GM19099 (cell line): ENCODE measurements around the gene SECISBP2.
A peak's percentile ranks its signal among the peaks of the same experiment; 100 is the strongest.

Source experiments
- POLR2A ChIP-seq: IDR thresholded peaks from 3 replicates; pipeline ENCODE4 v1.6.1; 2011; ENCODE audit warnings: low read depth; ENCODE audit not compliant: insufficient read length; ENCODE audit errors: extremely low read depth

Gene SECISBP2

DNA sequence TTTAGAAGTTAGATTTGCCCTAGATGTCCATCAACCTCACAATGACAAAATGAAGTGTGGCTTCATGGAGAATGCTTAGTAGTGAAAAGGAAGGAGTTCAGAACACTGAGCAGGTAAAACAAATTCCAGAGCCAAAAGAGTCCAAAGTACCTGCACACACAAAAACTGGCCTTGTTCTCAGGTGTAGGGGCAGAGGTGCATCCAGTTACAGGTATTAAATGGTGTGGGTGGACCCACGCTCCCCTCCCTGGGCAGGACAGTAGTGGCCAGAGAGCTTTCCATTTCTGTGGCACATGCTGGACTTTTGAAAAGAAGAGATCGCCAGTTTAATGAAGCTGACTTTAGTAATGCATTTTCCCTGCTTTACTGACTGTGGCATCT lies 47.2 kb downstream of the SECISBP2 start:
- no peak for TF ChIP-seq POLR2A

DNA sequence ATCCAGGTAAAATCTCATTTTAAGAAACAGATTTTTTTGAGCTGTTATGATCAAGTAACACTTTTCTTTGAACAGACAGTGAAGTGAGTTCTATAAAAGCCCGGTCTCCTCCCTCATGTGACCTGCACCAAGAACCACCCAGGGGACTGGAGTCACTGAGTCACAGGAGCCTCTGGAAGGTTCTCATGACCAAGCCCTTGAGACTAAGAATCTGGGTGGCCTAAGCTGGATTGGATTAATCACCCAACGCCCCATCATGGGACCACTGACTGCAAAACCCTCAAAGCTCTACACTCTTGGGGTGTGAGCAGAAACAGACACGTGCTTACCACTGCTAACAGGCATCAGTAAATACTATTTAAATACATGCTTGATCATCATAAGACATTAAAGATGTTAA lies 48.4 kb downstream of the SECISBP2 start:
- no peak for TF ChIP-seq POLR2A

DNA sequence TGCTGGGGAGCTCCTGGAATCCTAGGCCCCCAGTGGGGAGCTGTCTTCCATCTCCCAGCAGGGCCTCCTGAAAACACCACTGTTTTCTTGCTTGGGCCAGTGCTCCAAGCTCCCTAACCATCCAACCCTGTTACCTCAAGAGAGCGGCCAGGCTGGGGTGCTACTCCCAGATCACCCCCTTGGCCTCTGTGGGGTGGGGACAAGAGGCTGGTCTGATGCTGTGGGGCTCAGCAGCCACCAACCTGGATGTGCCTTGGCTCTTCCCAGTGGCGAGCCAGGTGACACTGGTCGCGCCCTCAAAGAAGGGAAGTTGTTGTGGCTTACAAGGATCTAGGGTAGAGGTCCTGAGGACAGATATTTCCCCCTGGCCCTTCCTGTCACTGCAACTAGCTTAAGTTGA lies 49.0 kb downstream of the SECISBP2 start:
- no peak for TF ChIP-seq POLR2A

DNA sequence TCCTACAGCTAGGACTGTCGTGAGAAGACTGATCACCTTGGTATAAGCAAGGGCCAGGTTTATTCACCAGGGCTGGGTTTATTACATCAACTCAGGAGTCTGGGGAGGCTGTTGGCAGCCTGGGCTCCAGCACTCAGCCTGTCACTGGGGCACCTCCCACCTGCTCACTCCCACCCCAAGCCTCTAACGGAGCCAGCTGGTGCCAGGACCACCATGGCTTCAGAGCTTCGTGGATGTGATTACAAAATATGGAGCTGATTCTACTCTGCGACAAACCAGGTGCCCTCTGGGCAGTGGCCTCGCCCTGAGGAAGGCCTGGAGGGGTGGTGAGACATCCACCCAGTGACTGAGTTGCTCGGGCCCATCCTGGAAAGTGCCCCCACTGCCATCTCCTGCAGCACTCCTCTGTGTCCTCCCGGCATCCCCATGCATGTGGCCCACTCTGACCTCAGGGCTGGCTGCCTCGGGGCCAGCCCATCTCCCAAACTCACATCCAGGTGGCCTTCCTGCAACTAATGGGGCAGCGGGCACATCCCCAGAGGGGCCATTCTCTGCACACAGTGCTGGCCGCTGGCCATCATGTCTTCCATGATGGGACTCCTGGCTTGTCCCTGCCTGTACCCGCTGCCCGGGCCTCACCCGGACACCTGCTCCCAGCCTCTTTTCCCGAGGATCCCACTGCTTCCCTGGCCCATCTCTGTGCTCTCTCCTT lies 49.6 kb downstream of the SECISBP2 start:
- TF ChIP-seq POLR2A = no peak

DNA sequence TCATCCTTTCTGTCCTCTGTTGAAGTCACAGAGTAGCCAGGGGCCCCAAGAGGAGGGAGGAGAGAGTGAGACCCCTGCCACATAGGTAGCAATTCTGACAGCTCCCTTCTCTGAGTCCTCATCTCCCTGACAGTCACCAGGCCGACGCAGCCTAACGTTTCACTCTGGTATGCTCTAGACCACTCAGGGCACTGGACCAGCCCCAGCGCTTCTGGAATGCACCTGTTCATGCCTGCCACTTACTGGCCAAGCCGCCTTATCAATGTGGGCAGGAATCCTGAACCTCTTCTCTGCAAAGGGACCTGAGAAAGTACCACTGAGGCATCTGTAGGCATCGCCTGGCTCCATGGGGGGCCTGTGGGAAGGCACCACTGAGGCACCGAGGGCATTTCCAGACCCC lies 50.2 kb downstream of the SECISBP2 start:
- TF ChIP-seq POLR2A = no peak

DNA sequence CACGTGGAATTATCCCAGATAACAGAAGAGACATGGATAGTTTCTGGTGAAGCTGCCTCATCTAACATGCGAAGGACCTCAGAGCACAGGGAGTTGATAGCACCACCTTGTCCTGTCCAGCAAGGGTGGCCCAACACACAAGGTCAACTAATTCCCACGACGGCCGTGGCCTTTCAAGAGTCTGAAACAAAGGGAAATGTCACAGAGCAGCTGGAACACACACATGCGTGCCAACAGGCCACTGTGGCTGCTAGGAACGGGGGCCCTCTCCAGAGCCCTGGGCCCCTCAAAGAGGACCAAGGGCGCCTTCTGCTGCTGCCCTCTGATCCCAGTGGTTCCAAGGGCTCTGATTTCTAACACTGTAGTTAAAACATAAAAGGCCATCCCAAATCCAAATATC lies 50.7 kb downstream of the SECISBP2 start:
- TF ChIP-seq POLR2A = no peak

DNA sequence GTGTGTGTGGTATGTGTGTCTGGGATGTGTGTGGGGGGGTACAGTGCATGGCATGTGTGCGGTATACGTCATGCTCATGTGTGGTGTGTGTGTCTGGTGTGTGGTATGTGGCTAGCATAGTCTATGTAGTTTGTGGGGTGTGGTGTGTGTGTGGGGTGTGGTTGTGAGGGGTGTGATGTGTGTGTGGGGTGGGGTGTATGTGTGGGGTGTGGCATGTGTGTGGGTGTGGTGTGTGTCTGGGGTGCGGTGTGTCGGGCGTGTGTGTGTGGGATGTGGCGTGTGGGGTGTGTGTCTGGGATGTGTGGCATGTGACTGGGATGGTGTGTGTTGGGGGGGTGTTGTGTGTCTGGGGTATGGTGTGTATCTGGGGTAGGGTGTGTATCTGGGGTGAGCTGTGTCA lies 52.3 kb downstream of the SECISBP2 start:
- TF ChIP-seq POLR2A = no peak

DNA sequence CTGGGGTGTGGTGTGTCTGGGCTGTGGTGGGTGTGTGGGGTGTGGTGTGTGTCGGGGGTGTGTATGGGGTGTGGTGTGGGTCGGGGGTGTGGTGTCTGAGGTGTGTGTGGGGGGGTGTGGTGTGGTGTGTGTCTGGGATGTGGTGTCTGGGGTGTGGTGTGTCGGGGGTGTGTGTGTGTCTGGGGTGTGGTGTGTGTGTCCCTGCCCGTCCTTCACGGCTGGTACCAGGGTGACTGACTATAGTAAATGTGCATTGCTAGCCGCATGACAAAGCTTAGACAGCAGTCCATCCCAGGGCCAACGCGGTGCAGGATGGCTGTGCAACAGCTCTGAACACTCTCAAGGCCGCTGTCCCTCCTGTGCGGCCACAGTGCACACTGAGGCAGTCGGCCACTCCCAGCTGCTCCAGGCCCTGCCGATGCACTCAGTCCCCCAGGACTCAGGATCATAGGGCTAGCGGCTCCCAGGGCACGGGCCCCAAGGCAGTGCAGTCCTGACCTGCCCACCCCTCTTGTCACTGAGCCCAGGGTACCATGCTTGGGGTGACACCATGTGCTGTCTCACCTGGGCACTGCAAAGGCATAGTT lies 54.0 kb downstream of the SECISBP2 start:
- TF ChIP-seq POLR2A = no peak

DNA sequence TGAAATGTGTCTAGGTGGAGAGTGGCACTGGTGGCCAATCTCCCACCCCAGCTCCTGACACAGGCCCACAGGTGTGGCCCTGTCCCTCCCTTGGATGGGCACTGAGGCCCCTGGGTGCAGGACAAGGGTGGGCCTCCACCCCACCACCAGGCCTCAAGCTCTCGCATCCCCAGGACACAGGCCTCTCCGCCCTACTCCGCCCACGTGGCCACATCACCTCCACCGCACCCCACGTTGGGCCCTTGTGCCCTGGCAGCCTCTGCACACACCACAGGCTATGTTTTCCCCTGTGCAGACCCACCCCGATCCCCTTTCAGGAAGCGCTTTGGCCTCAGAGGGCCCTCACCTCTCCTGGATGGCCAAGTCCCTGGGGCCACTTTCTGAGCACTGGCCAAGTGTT lies 54.7 kb downstream of the SECISBP2 start:
- TF ChIP-seq POLR2A = no peak

DNA sequence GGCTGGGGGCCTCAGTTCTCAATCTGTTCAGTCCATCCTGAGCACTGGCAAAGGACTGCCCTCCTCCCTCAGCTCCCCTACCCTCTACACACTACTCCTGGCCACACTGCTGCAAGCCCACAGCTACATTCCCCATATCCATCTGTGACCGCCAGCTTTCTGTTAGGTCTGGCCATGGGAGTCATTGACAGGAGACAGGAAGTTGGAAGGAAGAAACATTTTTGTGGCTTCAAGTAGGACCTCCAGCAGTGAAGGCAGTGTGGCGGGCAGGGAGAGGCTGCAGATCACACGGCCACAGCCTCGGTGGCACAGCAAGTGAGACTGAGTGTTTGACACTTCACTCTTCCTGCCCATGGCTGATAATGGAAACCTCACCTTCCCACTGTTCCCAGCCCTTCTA lies 55.9 kb downstream of the SECISBP2 start:
- no peak for TF ChIP-seq POLR2A

DNA sequence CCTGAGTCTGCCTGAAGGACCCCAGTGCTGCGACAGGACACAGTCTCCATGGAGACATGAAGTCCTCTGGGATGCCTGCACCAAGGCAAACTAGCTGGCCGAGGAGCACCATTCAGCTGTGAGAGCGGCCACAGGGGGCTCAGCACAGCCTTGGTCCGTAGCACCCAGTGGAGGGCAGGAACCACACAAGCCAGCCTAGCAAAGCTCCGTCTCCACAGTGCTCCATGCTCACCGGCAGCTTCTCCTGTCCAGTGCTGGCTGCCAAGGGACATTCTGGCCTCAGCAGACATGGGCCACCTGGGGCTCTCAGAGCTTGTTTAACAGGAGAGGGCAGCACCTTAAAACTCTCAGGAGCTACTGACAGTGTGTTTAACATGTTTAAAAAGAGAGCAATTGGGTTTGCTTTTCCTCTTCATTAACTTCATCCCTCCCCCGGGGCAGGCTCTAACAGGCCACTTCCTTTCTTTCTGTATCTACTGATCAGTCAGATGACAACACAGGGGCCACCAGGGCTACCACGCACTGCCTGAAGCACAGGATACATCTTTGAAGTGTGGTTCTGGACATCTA lies 57.0 kb downstream of the SECISBP2 start:
- TF ChIP-seq POLR2A = no peak

DNA sequence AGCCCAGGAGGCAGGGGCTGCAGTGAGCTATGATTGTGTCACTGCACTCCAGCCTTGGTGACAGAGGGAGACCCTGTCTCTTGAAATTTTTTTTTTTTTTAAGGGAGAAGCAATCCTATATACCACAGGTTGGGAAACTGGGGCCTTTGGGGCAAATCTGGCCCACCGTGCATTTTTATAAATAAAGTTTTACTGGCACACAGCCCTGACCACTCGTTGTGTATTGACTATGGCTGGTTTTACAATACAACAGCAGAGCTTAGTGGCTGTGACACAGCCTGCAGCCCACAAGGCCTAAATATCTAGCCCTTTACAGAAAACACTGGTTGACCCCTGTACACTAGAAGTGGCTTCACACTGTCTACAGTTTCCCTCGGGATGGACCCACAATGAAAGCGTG lies 58.0 kb downstream of the SECISBP2 start:
- TF ChIP-seq POLR2A = no peak

DNA sequence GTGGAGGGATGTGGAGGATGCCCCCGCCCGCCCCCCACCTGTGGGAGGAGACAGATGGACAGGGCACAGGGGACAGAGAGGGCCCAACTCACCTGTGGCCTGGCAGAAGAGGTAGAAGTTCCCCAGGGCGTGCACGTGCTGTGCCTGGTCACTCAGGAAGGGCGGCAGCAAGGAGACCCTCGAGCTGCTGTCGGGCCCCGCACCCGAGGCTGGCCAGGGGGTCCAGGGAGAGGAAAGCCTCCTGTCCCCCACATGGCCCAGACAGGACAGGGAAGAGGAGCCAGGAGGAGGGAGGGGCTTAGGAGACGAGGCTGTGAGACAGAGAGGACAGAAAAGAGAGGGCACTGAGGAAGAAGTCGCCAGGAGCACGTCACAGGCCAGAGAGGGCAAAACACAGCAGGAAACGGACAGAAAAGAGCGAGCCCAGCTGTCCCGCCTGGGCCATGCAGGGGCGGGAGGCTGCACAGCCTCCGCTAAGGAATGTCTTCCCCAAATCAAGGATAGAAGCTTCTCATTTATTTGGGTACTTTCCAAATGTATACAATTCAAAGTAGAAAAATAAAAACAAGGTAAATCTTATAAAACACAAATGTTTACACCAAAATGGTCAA lies 58.5 kb downstream of the SECISBP2 start:
- TF ChIP-seq POLR2A = peak; percentile 3

DNA sequence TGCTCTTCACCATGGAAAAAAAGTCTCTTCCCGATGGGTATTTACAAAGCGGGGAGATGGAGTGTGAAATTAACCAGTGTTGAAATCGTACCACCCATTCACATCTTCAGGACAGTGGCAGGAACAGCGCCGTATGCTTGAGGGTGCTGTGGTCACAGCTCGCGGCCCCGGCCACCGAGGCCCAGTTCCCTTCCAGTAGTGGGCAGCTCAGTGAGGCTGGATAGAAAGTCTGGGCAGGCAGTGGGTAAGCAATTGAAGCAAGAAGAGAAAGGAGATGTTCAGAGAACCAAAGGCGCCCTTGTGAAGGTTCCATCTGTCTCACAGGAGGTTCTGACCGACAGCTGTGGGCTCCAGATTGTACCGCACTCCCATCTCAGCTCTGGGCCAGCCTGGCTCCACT lies 59.1 kb downstream of the SECISBP2 start:
- peak; percentile 3 for TF ChIP-seq POLR2A

DNA sequence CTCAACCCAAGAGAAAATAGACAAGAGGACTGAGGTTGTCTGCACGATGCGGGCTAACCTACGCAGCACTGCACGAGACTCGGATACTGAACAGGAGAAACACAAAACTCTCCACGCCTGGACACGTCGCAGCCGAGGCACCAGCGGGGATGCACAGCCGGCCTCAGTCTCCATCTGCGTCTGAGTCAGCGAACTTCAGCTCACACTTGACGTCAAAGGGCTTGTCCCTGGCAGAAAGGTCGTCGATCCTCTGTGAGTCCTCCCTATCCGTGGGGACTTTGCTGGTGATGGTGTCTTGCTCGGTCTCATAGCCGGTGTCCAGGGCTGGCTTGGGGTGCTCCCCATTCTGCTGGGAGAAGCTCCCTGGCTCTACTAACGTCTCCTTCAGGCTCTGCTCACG lies 60.2 kb downstream of the SECISBP2 start:
- no peak for TF ChIP-seq POLR2A

DNA sequence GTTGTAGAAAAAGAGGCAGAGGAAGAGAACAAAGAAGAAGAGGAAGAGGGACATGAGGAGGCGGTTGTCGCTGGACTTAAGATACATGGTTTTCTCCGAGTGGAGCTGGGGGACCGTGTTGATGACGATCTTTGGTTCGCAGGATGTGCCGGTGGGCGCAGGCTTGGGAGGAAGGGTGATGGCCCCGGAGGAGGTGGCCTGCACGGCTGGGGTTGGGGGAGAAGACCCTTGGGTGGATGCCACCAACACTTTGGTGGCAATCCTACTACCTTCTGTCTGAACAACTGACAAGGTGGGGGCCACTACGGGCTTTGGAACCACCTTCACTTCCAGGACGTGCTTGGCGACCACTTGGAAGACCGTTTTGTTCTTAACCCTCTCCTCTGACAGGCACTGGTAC lies 60.7 kb downstream of the SECISBP2 start:
- no peak for TF ChIP-seq POLR2A

DNA sequence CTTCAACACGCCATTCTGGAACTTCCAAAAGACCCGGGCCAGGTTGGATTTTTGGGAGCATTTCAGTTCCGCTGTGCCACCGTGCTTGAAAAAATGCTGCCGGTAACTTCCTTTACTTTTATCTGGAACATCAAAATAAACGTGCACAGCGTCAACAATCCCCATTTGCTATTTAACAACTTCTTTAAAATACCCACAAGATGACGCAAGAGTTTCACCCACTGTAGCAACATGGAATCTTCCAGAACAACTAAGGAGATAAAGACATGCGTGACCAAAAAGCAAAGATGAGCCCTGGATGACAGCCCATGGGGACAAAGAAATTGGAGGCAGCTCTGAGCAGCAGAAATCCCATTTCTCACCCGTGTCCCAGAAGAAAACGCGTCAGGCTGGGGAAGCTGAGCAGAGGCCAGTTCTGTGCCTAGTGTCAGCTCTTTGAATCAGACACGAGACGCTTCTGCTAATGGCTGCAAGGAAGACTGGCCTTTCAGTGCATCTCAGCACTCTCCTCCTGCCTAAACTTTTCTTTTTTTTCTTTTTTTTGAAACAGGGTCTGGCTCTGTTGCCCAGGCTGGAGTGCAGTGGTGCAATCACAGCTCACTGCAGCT lies 61.3 kb downstream of the SECISBP2 start:
- TF ChIP-seq POLR2A = no peak
